ENCODE data around the gene GSTA2. TPM values are rescaled to one million over a fixed set of nuclear protein-coding genes. Genes with fewer than 3 reads are reported as not detected.
"Not testable (repeated sequence)": the region's sequence is repeated elsewhere in the genome, so short reads cannot be mapped to it uniquely, and the experiment has no call there.

The GSTA2 gene
- polyA plus RNA-seq, 1 experiment = not detected

GRCh38 chr6:52725143-52725534 lies 38.1 kb downstream of the GSTA2 start:
- POLR2A ChIA-PET = no interaction called here
- no peak overlapping the region for H3K4me3 ChIP-seq (ENCODE audit: low read depth, low read length)
- TF ChIP-seq, protein P1, sequence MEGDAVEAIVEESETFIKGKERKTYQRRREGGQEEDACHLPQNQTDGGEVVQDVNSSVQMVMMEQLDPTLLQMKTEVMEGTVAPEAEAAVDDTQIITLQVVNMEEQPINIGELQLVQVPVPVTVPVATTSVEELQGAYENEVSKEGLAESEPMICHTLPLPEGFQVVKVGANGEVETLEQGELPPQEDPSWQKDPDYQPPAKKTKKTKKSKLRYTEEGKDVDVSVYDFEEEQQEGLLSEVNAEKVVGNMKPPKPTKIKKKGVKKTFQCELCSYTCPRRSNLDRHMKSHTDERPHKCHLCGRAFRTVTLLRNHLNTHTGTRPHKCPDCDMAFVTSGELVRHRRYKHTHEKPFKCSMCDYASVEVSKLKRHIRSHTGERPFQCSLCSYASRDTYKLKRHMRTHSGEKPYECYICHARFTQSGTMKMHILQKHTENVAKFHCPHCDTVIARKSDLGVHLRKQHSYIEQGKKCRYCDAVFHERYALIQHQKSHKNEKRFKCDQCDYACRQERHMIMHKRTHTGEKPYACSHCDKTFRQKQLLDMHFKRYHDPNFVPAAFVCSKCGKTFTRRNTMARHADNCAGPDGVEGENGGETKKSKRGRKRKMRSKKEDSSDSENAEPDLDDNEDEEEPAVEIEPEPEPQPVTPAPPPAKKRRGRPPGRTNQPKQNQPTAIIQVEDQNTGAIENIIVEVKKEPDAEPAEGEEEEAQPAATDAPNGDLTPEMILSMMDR (IDR thresholded peaks at IDR 0.05; ENCODE audit: insufficient read depth, low read depth, low read length) = no peak
- no peaks in the 10 kb centered on the region for H3K36me3 ChIP-seq (ENCODE audit: control insufficient read depth, insufficient read depth, low read length)
- CTCF ChIA-PET = interaction anchor here (0.6 to 2.3 kb wide), 5 partner anchors 19 to 270 kb away, joined by 3 to 8 read pairs (median 4); partner anchors contain the start of gene GSTA4
- DNase-seq (ENCODE audit: low read depth) = no peak
- H3K27me3 ChIP-seq (ENCODE audit: control insufficient read depth, insufficient read depth, low read length) = no peaks in the 10 kb centered on the region

GRCh38 chr6:52724406-52725121 lies 38.7 kb downstream of the GSTA2 start:
- POLR2A ChIA-PET = no interaction called here
- H3K36me3 ChIP-seq (ENCODE audit: control insufficient read depth, insufficient read depth, low read length) = no peaks in the 10 kb centered on the region
- H3K4me3 ChIP-seq (ENCODE audit: low read depth, low read length) = no peak overlapping the region
- peak; percentile 15 for DNase-seq (ENCODE audit: low read depth)
- TF ChIP-seq, protein P1 (IDR thresholded peaks at IDR 0.05; ENCODE audit: insufficient read depth, low read depth, low read length) = peak; percentile 74
- no peaks in the 10 kb centered on the region for H3K27me3 ChIP-seq (ENCODE audit: control insufficient read depth, insufficient read depth, low read length)
- CTCF ChIA-PET = interaction anchor here (0.6 to 2.3 kb wide), 8 partner anchors 8 to 270 kb away, joined by 3 to 8 read pairs (median 4); partner anchors contain the start of gene GSTA4

GRCh38 chr6:52724042-52724405 lies 39.3 kb downstream of the GSTA2 start:
- ChIA-PET POLR2A (no interaction called here), CTCF (interaction anchor here (0.6 to 2.3 kb wide), 6 partner anchors 8 to 177 kb away, joined by 3 to 8 read pairs (median 3); no protein-coding TSS in a partner anchor)
- no peaks in the 10 kb centered on the region for H3K36me3 ChIP-seq (ENCODE audit: control insufficient read depth, insufficient read depth, low read length)
- TF ChIP-seq, protein P1 (IDR thresholded peaks at IDR 0.05; ENCODE audit: insufficient read depth, low read depth, low read length) = no peak
- H3K27me3 ChIP-seq (ENCODE audit: control insufficient read depth, insufficient read depth, low read length) = no peaks in the 10 kb centered on the region
- peak; percentile 29 for DNase-seq (ENCODE audit: low read depth)
- no peak overlapping the region for H3K4me3 ChIP-seq (ENCODE audit: low read depth, low read length)

GRCh38 chr6:52720321-52720720 lies 43.0 kb downstream of the GSTA2 start:
- ChIA-PET POLR2A (no interaction called here), CTCF (no interaction called here)
- DNase-seq (ENCODE audit: low read depth) = no peak
- H3K4me3 ChIP-seq (ENCODE audit: low read depth, low read length) = no peak overlapping the region
- no peaks in the 10 kb centered on the region for H3K27me3 ChIP-seq (ENCODE audit: control insufficient read depth, insufficient read depth, low read length)
- TF ChIP-seq, protein P1 (IDR thresholded peaks at IDR 0.05; ENCODE audit: insufficient read depth, low read depth, low read length) = no peak
- no peaks in the 10 kb centered on the region for H3K36me3 ChIP-seq (ENCODE audit: control insufficient read depth, insufficient read depth, low read length)

GRCh38 chr6:52718550-52718949 lies 44.7 kb downstream of the GSTA2 start:
- ChIA-PET POLR2A (no interaction called here), CTCF (no interaction called here)
- Histone ChIP-seq H3K36me3 (ENCODE audit: control insufficient read depth, insufficient read depth, low read length) (no peaks in the 10 kb centered on the region), H3K27me3 (ENCODE audit: control insufficient read depth, insufficient read depth, low read length) (no peaks in the 10 kb centered on the region), H3K4me3 (ENCODE audit: low read depth, low read length) (no peak overlapping the region)
- DNase-seq (ENCODE audit: low read depth) = no peak
- TF ChIP-seq, protein P1 (IDR thresholded peaks at IDR 0.05; ENCODE audit: insufficient read depth, low read depth, low read length) = no peak

DNA sequence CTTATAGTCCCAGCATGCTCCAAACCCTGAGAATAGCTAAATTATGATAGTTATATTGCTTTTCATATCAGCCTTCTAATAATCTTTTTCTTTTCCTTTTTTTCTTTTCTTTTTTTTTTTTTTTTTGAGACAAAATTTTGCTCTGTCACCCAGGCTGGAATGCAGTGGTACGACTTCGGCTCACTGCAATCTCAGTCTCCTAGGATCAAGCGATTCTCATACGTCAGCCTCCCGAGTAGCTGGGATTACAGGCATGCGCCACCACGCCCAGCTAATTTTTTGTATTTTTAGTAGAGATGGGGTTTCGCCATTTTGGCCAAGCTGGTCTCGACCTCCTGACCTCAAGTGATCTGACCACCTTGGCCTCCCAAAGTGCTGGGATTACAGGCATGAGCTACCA lies 48.5 kb downstream of the GSTA2 start:
- H3K4me3 ChIP-seq (ENCODE audit: low read depth, low read length); CTCF ChIA-PET; DNase-seq (ENCODE audit: low read depth); H3K36me3 ChIP-seq (ENCODE audit: control insufficient read depth, insufficient read depth, low read length); H3K27me3 ChIP-seq (ENCODE audit: control insufficient read depth, insufficient read depth, low read length): not testable (repeated sequence)
- POLR2A ChIA-PET = interaction anchor here (0.7 kb wide), 1 partner anchor 185 kb away, joined by 18 read pairs; no protein-coding TSS in a partner anchor
